Neural crest cell (in vitro differentiated cells): ENCODE measurements around the gene NOL4L. TPM values are rescaled to one million over a fixed set of nuclear protein-coding genes. Genes with fewer than 3 reads are reported as not detected.

Experiments
- DNase-seq: peaks from one replicate; pipeline ENCODE4 v3.0.0; 2021; ENCODE audit warnings: low read depth, mixed read lengths, low spot score
- H3K27ac Mint-ChIP-seq: one replicate; pipeline ENCODE4 v1.8.0; 2021; ENCODE audit warnings: mild to moderate bottlenecking, mixed read lengths; ENCODE audit not compliant: unreplicated experiment
- H3K27me3 Mint-ChIP-seq: 2 replicates; pipeline ENCODE4 v1.8.0; 2021; ENCODE audit warnings: low read depth, mild to moderate bottlenecking, mixed read lengths
- H3K36me3 Mint-ChIP-seq: 2 replicates; pipeline ENCODE4 v1.8.0; 2021; ENCODE audit warnings: low read depth, mild to moderate bottlenecking, mixed read lengths
- H3K4me1 Mint-ChIP-seq: 2 replicates; pipeline ENCODE4 v1.8.0; 2021; ENCODE audit warnings: mixed read lengths
- H3K4me3 Mint-ChIP-seq: one replicate; pipeline ENCODE4 v1.8.0; 2021; ENCODE audit warnings: mild to moderate bottlenecking, mixed read lengths
- H3K9me3 Mint-ChIP-seq: 2 replicates; pipeline ENCODE4 v1.8.0; 2021; ENCODE audit warnings: mixed read lengths
- total RNA-seq: library from RNA; stranded (reverse); gene quantifications from 2 replicates; pipeline ENCODE4 v1.2.1, GENCODE V29; 2021
- TF ChIP-seq, protein P1 (sequence below): fragments of 200-600 bp; sonication (generic); conservative IDR thresholded peaks from 2 replicates; pipeline ENCODE4 v1.5.0; 2021; ENCODE audit warnings: antibody characterized with exemption, mild to moderate bottlenecking

Gene NOL4L
- total RNA-seq, 1 donor from 2014 or later: 52.3 TPM

DNA sequence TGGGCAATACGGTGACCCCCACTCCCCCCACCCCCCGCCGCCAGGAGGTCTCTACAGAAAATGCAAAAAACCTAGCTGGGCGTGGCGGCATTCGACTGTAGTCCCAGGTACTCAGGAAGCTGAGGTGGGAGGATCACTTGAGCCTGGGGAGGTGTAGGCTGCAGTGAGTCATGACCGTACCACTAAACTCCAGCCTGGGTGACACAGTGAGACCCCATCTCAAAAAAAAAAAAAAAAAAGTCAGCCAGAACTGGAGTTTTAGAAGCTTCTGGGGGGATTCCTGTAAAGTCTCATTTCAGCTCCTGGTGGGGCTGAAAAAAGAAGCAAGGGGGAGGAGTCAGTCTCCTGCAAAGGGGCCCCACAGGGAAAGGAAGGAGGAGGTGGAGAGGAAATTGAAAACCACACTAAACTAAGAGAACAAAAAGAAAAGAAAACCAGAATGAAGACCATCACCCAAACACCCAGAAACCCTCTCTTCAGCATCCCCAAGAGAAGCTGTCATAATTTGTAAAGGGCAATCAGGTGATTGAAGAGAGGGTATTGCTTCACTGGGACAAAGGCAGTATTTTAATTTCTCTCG lies 50.4 kb downstream of the NOL4L start:
- H3K9me3 Mint-ChIP-seq: no peaks in the 10 kb centered on the region
- H3K27ac Mint-ChIP-seq: no peak overlapping the region
- no peak for DNase-seq
- no peaks in the 10 kb centered on the region for H3K36me3 Mint-ChIP-seq
- peak overlapping the region; percentile 71 for H3K4me3 Mint-ChIP-seq
- H3K4me1 Mint-ChIP-seq: peaks cover 45% of the 10 kb centered on the region
- TF ChIP-seq, protein P1, sequence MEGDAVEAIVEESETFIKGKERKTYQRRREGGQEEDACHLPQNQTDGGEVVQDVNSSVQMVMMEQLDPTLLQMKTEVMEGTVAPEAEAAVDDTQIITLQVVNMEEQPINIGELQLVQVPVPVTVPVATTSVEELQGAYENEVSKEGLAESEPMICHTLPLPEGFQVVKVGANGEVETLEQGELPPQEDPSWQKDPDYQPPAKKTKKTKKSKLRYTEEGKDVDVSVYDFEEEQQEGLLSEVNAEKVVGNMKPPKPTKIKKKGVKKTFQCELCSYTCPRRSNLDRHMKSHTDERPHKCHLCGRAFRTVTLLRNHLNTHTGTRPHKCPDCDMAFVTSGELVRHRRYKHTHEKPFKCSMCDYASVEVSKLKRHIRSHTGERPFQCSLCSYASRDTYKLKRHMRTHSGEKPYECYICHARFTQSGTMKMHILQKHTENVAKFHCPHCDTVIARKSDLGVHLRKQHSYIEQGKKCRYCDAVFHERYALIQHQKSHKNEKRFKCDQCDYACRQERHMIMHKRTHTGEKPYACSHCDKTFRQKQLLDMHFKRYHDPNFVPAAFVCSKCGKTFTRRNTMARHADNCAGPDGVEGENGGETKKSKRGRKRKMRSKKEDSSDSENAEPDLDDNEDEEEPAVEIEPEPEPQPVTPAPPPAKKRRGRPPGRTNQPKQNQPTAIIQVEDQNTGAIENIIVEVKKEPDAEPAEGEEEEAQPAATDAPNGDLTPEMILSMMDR: no peak
- peaks cover 30% of the 10 kb centered on the region for H3K27me3 Mint-ChIP-seq

DNA sequence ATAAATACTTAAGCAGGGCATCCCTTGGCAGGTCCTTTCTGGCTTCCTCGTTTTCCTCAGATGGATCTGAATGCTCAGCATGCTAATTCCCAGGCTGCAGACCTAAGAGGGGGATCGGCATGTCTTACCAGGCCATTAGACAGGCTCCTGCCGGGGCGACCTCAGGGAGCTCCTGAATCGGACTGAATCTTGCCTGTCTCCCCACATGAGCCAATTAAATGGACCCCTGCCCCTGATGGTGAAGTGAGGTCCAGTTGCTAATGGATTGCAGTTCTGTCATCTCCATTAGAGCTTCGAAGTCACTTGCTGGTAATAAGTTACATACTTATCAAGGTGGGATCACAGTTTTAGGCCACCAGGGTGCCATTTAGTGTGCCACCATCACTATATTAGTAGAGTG lies 51.4 kb downstream of the NOL4L start:
- Mint-ChIP-seq H3K4me3 (peak overlapping the region; percentile 71), H3K27me3 (peaks cover 23% of the 10 kb centered on the region), H3K27ac (no peak overlapping the region), H3K9me3 (no peaks in the 10 kb centered on the region), H3K4me1 (peaks cover 50% of the 10 kb centered on the region), H3K36me3 (no peaks in the 10 kb centered on the region)
- no peak for DNase-seq
- TF ChIP-seq, protein P1: no peak

DNA sequence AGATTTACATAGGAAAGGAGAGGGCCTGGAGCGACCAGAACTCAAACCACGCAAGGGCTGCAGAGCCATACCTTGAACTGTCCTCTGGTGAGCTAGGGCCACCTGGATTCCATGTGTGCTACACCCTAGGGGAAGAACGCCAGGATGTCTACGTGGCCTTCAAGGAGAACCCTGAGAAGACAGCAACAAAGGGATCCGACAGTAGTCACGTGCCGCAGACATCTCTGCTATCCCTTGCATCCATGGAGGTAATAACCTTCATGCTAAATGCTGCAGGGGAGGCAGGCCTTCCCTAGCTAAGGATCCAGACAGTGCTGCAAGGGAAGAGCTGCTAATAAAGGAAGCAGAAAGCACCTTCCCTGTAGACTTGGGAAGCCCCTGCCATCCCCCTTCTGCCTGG lies 52.9 kb downstream of the NOL4L start:
- TF ChIP-seq, protein P1: no peak
- H3K36me3 Mint-ChIP-seq: no peaks in the 10 kb centered on the region
- H3K9me3 Mint-ChIP-seq: no peaks in the 10 kb centered on the region
- peaks cover 57% of the 10 kb centered on the region for H3K4me1 Mint-ChIP-seq
- H3K27ac Mint-ChIP-seq: no peak overlapping the region
- H3K27me3 Mint-ChIP-seq: peaks cover 15% of the 10 kb centered on the region
- H3K4me3 Mint-ChIP-seq: no peak overlapping the region
- DNase-seq: no peak

DNA sequence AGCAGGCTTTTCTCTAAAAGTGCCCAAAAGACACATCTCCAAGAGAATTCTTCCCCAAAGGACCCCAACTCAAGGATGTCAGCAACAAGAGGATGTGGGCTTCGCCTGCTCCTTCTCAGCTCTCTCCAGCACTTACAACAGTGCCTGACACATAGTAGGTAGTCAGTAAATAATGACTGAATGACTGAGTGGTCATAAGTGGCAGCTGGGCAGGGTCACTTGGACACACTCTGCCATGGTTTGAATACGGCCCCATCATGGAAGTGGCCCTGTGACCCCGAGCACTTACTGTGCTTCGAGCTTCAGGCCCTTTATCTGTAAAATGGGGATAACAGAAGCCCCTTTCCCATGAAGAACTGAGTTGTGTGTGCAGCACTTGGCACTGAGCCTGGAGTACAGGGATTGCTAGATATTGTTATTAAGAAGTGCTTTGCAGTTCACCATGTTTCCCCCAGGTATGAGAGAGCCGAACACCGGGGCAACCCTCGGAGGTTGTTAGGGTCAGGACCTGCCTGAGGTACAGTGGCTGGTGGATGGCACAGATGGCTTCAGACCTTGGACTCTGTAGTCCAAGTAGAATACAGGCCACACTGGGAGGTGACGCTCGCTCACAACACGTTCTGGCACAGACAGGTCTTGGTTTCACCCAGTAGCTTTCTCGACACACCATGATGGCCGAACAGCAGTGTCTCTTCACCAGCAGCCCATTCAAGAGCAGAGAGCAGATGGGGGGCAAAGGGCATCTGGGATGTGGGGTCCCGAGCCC lies 56.0 kb downstream of the NOL4L start:
- peak overlapping the region; percentile 6 for H3K27ac Mint-ChIP-seq
- peaks cover 2% of the 10 kb centered on the region for H3K27me3 Mint-ChIP-seq
- no peak for DNase-seq
- H3K36me3 Mint-ChIP-seq: no peaks in the 10 kb centered on the region
- H3K4me3 Mint-ChIP-seq: peak overlapping the region; percentile 78
- TF ChIP-seq, protein P1: no peak
- no peaks in the 10 kb centered on the region for H3K9me3 Mint-ChIP-seq
- H3K4me1 Mint-ChIP-seq: peaks cover 53% of the 10 kb centered on the region

DNA sequence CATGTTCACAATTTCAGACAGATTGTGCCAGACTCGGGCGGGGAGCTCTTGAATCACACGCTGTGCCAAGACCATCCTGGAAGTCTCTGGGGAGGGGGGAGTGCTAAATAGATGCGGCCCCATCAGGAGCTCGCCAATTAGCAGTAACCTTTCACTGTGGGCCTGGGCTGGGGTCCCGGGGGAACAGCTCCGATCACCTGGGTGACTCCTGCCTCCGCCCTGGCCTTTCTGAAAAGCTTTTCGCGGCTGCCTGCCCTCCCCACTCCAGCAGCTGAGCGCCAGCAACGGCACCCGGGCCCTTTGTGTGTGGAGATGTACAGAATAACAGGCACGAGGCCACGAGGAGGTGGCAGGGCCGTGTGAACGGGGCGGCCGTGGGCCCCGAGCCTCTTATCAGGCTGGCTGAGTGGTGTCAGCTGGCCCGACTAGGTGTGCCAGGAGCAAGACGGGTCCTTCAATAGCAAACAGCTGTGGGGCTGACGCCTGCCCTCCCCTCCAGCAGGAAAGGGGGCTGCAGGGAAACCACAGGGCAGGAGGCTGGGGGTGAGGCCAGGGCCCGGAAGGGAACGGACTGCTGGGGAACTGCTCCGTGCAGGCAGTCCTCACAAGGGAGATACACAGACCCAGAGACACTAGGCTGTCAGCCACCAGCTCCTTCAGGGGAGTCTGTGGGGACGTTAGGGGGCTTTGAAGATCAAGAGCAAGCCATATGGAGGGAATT lies 56.8 kb downstream of the NOL4L start:
- Mint-ChIP-seq H3K9me3 (no peaks in the 10 kb centered on the region), H3K27me3 (peaks cover 2% of the 10 kb centered on the region), H3K4me1 (peaks cover 57% of the 10 kb centered on the region), H3K27ac (peak overlapping the region; percentile 97), H3K36me3 (no peaks in the 10 kb centered on the region), H3K4me3 (peak overlapping the region; percentile 78)
- TF ChIP-seq, protein P1: no peak
- no peak for DNase-seq
